K562 (cell line): ENCODE measurements around the gene ZNF627. TPM values are rescaled to one million over a fixed set of nuclear protein-coding genes. Genes with fewer than 3 reads are reported as not detected.

Source experiments
- ATF4 ChIP-seq: fragments of 450-650 bp; formaldehyde crosslinking; IDR thresholded peaks from 2 replicates; pipeline ENCODE4 v1.4.0; 2022; ENCODE audit warnings: mild to moderate bottlenecking, moderate library complexity
- EZH2 ChIP-seq: IDR thresholded peaks from 2 replicates; pipeline ENCODE4 v1.6.1; 2012; ENCODE audit warnings: low read depth, mild to moderate bottlenecking, inconsistent platforms, low read length, borderline replicate concordance
- FOSL1 ChIP-seq: fragments of 200-800 bp; sonication (Bioruptor generic); conservative IDR thresholded peaks from 2 replicates; pipeline ENCODE4 v1.6.1; 2016; ENCODE audit warnings: missing genetic modification characterization, missing compliant biosample characterization
- FUS ChIP-seq: fragments of 200-400 bp; formaldehyde crosslinking; optimal IDR thresholded peaks from 2 replicates; pipeline ENCODE3; 2017; ENCODE audit warnings: low read depth, low read length
- MCM7 ChIP-seq, 2 experiments: fragments of 450-650 bp; IDR thresholded peaks; 2 replicates each; pipeline ENCODE4 v1.6.1; 2016 to 2018
- MED1 ChIP-seq: sonication (generic); formaldehyde crosslinking; IDR thresholded peaks from 2 replicates; pipeline ENCODE4 v1.8.1; 2023; ENCODE audit warnings: missing genetic modification reagents, borderline replicate concordance
- MLX ChIP-seq, 2 experiments: fragments of 450-650 bp in 1 of 2; sonication (generic) in 1 of 2; formaldehyde crosslinking; conservative IDR thresholded peaks; 2 replicates each; pipeline versions ENCODE4 v1.4.0 to v1.8.1; 2020 to 2022; ENCODE audit warnings: mild to moderate bottlenecking in 1 of 2, missing genetic modification reagents in 1 of 2
- RREB1 ChIP-seq: fragments of 250-450 bp; sonication (Bioruptor Pico); IDR thresholded peaks from 2 replicates; pipeline ENCODE4 v1.4.0; 2020
- TEAD1 ChIP-seq, 2 experiments: fragments of 450-650 bp in 1 of 2; sonication (generic) in 1 of 2; formaldehyde crosslinking; IDR thresholded peaks; 2 replicates each; pipeline versions ENCODE4 v1.4.0 to v1.8.0; 2020 to 2022; ENCODE audit warnings: mild to moderate bottlenecking in 2 of 2, missing genetic modification reagents in 1 of 2
- ZBTB43 ChIP-seq: sonication (generic); formaldehyde crosslinking; IDR thresholded peaks from 2 replicates; pipeline ENCODE4 v1.8.0; 2023; ENCODE audit warnings: mild to moderate bottlenecking, missing genetic modification reagents
- ZNF175 ChIP-seq: fragments of 200-800 bp; sonication (Bioruptor generic); IDR thresholded peaks from 2 replicates; pipeline ENCODE4 v1.6.1; 2016; ENCODE audit warnings: low read depth, mild to moderate bottlenecking, missing genetic modification characterization, missing compliant biosample characterization
- ZNF518B ChIP-seq: fragments of 250-450 bp; sonication (Bioruptor Pico); IDR thresholded peaks from 2 replicates; pipeline ENCODE4 v1.5.0; 2021; ENCODE audit warnings: mild to moderate bottlenecking, moderate library complexity
- ZNF699 ChIP-seq: fragments of 250-450 bp; sonication (Bioruptor Pico); IDR thresholded peaks from 2 replicates; pipeline ENCODE4 v1.8.0; 2021; ENCODE audit warnings: mild to moderate bottlenecking, moderate library complexity; ENCODE audit not compliant: insufficient replicate concordance
- polyA plus RNA-seq, 8 experiments: library from polyadenylated mRNA; depleted of rRNA in 4 of 8; stranded (reverse) in 5 of 8; unstranded in 3 of 8; fragments of >200 nt; fragmentation: Nextera tagmentation in 2 of 8; fragmentation: Illumina TruSeq in 1 of 8; extraction: Ambion mirVana in 2 of 8; extraction: Trizol in 1 of 8; gene quantifications; 2 replicates each; pipeline versions ENCODE4 v1.2.1 to v1.2.3, GENCODE V29; 2011 to 2014; ENCODE audit warnings: inconsistent platforms in 1 of 8, missing spikeins in 1 of 8
- total RNA-seq, 7 experiments: library from RNA; depleted of rRNA in 6 of 7; stranded (reverse); fragments of >200 nt in 6 of 7; fragmentation: Illumina TruSeq in 2 of 7; extraction: Trizol in 2 of 7; gene quantifications; 2 replicates each; pipeline versions ENCODE4 v1.2.1 to v1.2.3, GENCODE V29; 2011 to 2021; ENCODE audit warnings: low replicate concordance in 1 of 7

ZNF627 gene
- total and polyA plus RNA-seq, 9 of the 15 experiments (the other 6 are each of a cell fraction or from before 2014, with no cell fraction given) = 6.4 to 19.9 (median 10.6) TPM

GRCh38 chr19:11597202-11598102 lies at the start of gene ZNF627 (continued):
- TF ChIP-seq ATF4 (CRISPR knock-in tag) = no peak
- TF ChIP-seq MED1 (CRISPR knock-in tag) = no peak
- no peak for TF ChIP-seq ZNF699 (CRISPR knock-in tag)
- no peak for TF ChIP-seq MCM7 (IDR thresholded peaks at IDR 0.05)
- 0 out of 2 replicates have a peak, but pooled peaks have one; percentile 19 for TF ChIP-seq ZNF175
- no peak for TF ChIP-seq ZNF518B (CRISPR knock-in tag)
- TF ChIP-seq FOSL1 (tag) = 0 out of 2 replicates have a peak, but pooled peaks have one; percentile 14
- TF ChIP-seq RREB1 = peak; percentile 56; the same call in 1 of the 2 replicates
- no peak for TF ChIP-seq EZH2
- peak; percentile 34 for TF ChIP-seq FUS
- no peak for TF ChIP-seq TEAD1 (CRISPR knock-in tag; IDR thresholded peaks at IDR 0.05)
- TF ChIP-seq MLX (CRISPR knock-in tag; conservative IDR thresholded peaks at IDR 0.05) = no peak
- TF ChIP-seq ZBTB43 (CRISPR knock-in tag) = no peak
